ENCODE measurements around the gene OR4C12.
"Not testable (repeated sequence)": the region's sequence is repeated elsewhere in the genome, so short reads cannot be mapped to it uniquely, and the experiment has no call there.

OR4C12 gene

DNA sequence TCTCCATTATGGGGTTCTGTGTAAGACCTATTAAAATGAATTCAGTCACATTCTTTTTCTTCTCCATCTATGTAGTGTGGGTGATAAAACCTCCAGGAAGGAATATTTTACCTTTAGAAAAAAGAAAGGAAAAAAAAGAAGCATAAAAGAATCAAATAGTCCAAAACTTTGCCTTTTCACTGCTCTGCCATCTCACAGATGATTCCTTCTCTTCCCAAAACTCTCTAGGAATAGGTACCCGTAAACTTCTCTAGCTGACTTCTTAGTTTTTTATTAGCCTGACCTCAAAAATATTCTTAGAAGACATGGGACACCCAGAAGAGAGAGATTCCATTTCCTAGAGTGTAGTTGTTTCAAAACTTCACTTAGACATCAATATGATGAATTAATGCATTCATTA lies at the start of gene OR4C12:
TSS of gene OR4C12 (minus strand) at position 101 of the 400 bp plus-strand sequence. CDS start at position 67, 34 bp downstream.
- not testable (repeated sequence) for DNase-seq

GRCh38 chr11:50030193-50030592 lies 47.9 kb upstream of the OR4C12 start:
- DNase-seq: no peak

GRCh38 chr11:49995565-49995964 lies 13.2 kb upstream of the OR4C12 start:
- peak; percentile 13 to 54 for DNase-seq

GRCh38 chr11:49973439-49973838 lies 8.9 kb downstream of the OR4C12 start:
- DNase-seq: not testable (repeated sequence)

DNA sequence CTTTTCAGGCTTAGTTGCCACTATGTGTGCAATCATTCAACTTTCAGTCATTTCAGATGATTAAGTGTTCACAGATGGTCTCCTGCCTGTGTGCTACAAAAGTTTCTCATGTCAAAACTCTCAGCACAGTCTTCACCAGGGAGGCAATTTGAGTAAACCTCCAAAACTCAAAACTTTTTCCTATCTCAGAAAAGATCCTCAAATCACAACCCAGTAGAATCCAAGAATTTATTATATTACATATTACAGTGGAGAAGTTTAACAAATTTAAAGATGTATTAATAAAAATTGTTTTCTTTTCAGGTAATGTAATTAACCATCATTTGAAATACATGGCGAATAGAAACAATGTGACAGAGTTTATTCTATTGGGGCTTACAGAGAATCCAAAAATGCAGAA lies 30.2 kb downstream of the OR4C12 start, which contains the start of gene OR4C13:
TSS of gene OR4C13 (plus strand) at position 301 of the 400 bp plus-strand sequence. CDS start at position 333, 32 bp downstream.
- no peak for DNase-seq

DNA sequence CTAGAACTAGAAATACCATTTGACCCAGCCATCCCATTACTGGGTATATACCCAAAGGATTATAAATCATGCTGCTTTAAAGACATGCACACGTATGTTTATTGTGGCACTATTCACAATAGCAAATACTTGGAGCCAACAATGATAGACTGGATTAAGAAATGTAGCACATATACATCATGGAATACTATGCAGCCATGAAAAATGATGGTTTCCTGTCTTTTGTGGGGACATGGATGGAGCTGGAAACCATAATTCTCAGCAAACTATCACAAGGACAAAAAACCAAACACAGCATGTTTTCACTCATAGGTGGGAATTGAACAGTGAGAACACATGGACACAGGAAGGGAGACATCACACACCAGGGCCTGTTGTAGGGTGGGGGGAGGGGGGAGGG lies 33.6 kb downstream of the OR4C12 start:
- DNase-seq: not testable (repeated sequence)
